Endodermal cell (in vitro differentiated cells): ENCODE measurements around the gene FBXW7. TPM values are rescaled to one million over a fixed set of nuclear protein-coding genes. Genes with fewer than 3 reads are reported as not detected.

Source experiments
- DNase-seq: peaks from one replicate; pipeline ENCODE4 v3.0.0-alpha.2; 2017
- H3K27ac ChIP-seq: 2 replicates; pipeline ENCODE4 v1.5.1; 2013; ENCODE audit warnings: mild to moderate bottlenecking, low read depth, low read length, moderate library complexity
- H3K27me3 ChIP-seq: 2 replicates; pipeline ENCODE4 v1.6.1; 2013; ENCODE audit warnings: mild to moderate bottlenecking, low read length, moderate library complexity; ENCODE audit not compliant: insufficient read depth, control insufficient read depth, poor library complexity, severe bottlenecking
- H3K36me3 ChIP-seq: 2 replicates; pipeline ENCODE4 v1.7.0; 2013; ENCODE audit warnings: mild to moderate bottlenecking, low read length, moderate library complexity; ENCODE audit not compliant: control insufficient read depth, insufficient read depth
- H3K4me1 ChIP-seq: one replicate; pipeline ENCODE4 v1.7.0; 2013; ENCODE audit warnings: low read length; ENCODE audit not compliant: control insufficient read depth, insufficient read depth
- H3K4me3 ChIP-seq: 2 replicates; pipeline ENCODE4 v1.5.1; 2013; ENCODE audit warnings: mild to moderate bottlenecking, low read length, moderate library complexity
- H3K9ac ChIP-seq: 2 replicates; pipeline ENCODE4 v1.6.1; 2013; ENCODE audit warnings: mild to moderate bottlenecking, low read length, moderate library complexity; ENCODE audit not compliant: poor library complexity, severe bottlenecking; ENCODE audit errors: extremely low read depth
- H3K9me3 ChIP-seq: 2 replicates; pipeline ENCODE4 v1.6.1; 2013; ENCODE audit warnings: mild to moderate bottlenecking, low read length, moderate library complexity; ENCODE audit not compliant: control insufficient read depth
- H3K27ac Mint-ChIP-seq: 2 replicates; pipeline ENCODE4 v1.8.0; 2020; ENCODE audit warnings: mixed read lengths
- H3K27me3 Mint-ChIP-seq: 2 replicates; pipeline ENCODE4 v1.8.0; 2021; ENCODE audit warnings: mild to moderate bottlenecking, mixed read lengths; ENCODE audit not compliant: insufficient read depth
- H3K36me3 Mint-ChIP-seq: 2 replicates; pipeline ENCODE4 v1.8.0; 2020; ENCODE audit warnings: low read depth, mixed read lengths
- H3K4me1 Mint-ChIP-seq: 2 replicates; pipeline ENCODE4 v1.8.0; 2020; ENCODE audit warnings: mixed read lengths
- H3K4me3 Mint-ChIP-seq: 2 replicates; pipeline ENCODE4 v1.8.0; 2020; ENCODE audit warnings: mild to moderate bottlenecking, moderate library complexity, mixed read lengths
- H3K9me3 Mint-ChIP-seq: 2 replicates; pipeline ENCODE4 v1.8.0; 2020; ENCODE audit warnings: mild to moderate bottlenecking, mixed read lengths
- WGBS, 2 experiments: methylation state at CpG; one replicate each; pipeline versions ENCODE4 v1.1.5 to v1.1.7; 2013; ENCODE audit warnings: missing lambda C conversion rate in 2 of 2, mixed read lengths in 1 of 2; ENCODE audit not compliant: insufficient coverage in 1 of 2, insufficient read length in 1 of 2; 5-methylcytosine and 5-hydroxymethylcytosine counted together
- total RNA-seq, 2 donors: library from RNA; stranded (reverse); fragmentation: NEBNext Ultra II Directional in 1 of 2; extraction: Animal tissue kit (Norgen Biotek cat#: 25700) in 1 of 2; gene quantifications; 2 replicates in 1 of 2; 3 replicates in 1 of 2; pipeline ENCODE4 v1.2.1, GENCODE V29; 2021
- TF ChIP-seq, protein P1 (sequence below): fragments of 200-600 bp; sonication (generic); conservative IDR thresholded peaks from 2 replicates; pipeline ENCODE4 v1.5.0; 2021; ENCODE audit warnings: antibody characterized with exemption, mild to moderate bottlenecking

Gene FBXW7
- total RNA-seq, 2 donors from 2014 or later = 34.3 to 34.4 TPM

DNA sequence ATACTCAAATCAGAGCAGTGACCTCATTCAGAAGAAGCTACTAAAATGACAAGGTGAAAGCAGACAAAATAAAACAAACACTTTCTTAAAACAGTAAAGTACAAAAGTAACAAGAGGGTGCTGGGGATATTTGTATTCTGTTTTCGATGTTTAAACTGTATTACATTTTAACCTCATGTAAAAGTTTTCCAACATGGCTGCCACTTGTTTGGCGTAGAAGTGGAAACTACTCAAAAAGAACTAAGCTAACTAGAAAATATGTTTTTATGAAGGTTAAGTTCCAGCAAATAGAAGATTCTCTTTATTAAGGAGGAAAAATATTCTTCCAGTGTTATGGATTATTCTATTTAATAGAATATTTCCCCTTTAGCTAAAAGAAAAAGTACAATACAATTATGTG, 155.0 kb downstream of the FBXW7 start:
- Histone ChIP-seq H3K9me3 (no peaks in the 10 kb centered on the region), H3K36me3 (no peaks in the 10 kb centered on the region), H3K27ac (no peak overlapping the region), H3K9ac (no peak overlapping the region), H3K27me3 (no peaks in the 10 kb centered on the region), H3K4me3 (no peak overlapping the region), H3K4me1 (no peaks in the 10 kb centered on the region)
- no peak overlapping the region for H3K4me3 Mint-ChIP-seq
- no peaks in the 10 kb centered on the region for H3K27me3 Mint-ChIP-seq
- H3K9me3 Mint-ChIP-seq = no peaks in the 10 kb centered on the region
- H3K4me1 Mint-ChIP-seq = peaks cover 6% of the 10 kb centered on the region
- 93% methylated on average over 2 of the region's 2 CpGs; no CpG with 5 or more reads in 1 of the 2 experiments for WGBS, 2 experiments
- no peaks in the 10 kb centered on the region for H3K36me3 Mint-ChIP-seq
- TF ChIP-seq, protein P1, sequence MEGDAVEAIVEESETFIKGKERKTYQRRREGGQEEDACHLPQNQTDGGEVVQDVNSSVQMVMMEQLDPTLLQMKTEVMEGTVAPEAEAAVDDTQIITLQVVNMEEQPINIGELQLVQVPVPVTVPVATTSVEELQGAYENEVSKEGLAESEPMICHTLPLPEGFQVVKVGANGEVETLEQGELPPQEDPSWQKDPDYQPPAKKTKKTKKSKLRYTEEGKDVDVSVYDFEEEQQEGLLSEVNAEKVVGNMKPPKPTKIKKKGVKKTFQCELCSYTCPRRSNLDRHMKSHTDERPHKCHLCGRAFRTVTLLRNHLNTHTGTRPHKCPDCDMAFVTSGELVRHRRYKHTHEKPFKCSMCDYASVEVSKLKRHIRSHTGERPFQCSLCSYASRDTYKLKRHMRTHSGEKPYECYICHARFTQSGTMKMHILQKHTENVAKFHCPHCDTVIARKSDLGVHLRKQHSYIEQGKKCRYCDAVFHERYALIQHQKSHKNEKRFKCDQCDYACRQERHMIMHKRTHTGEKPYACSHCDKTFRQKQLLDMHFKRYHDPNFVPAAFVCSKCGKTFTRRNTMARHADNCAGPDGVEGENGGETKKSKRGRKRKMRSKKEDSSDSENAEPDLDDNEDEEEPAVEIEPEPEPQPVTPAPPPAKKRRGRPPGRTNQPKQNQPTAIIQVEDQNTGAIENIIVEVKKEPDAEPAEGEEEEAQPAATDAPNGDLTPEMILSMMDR = no peak
- DNase-seq = no peak
- H3K27ac Mint-ChIP-seq = no peak overlapping the region

DNA sequence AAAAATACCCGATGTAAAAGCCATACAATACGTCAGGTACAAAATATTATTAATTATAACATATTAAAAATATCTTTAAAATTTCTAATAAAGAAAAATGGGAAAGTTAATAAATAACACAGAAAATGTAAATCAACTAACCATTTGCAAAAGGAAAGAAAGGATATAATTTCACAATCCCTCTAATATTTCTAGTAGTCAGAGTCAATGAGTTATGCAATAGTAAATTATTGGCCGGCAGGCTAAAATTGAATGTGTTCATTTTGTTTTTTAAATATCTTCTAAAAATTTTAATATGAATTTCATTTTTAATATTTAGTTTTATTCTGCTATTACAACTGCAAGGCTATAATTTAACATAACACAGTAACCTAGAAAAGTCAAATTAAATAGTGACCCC, 155.7 kb downstream of the FBXW7 start:
- Histone ChIP-seq H3K27me3 (no peaks in the 10 kb centered on the region), H3K4me1 (no peaks in the 10 kb centered on the region), H3K9ac (no peak overlapping the region), H3K27ac (no peak overlapping the region), H3K9me3 (no peaks in the 10 kb centered on the region), H3K36me3 (no peaks in the 10 kb centered on the region), H3K4me3 (no peak overlapping the region)
- no peak overlapping the region for H3K27ac Mint-ChIP-seq
- peaks cover 6% of the 10 kb centered on the region for H3K4me1 Mint-ChIP-seq
- H3K36me3 Mint-ChIP-seq = no peaks in the 10 kb centered on the region
- no CpG with 5 or more reads among the region's 3 CpGs for WGBS, 2 experiments
- no peaks in the 10 kb centered on the region for H3K9me3 Mint-ChIP-seq
- DNase-seq = no peak
- TF ChIP-seq, protein P1 = no peak
- no peaks in the 10 kb centered on the region for H3K27me3 Mint-ChIP-seq
- H3K4me3 Mint-ChIP-seq = no peak overlapping the region

DNA sequence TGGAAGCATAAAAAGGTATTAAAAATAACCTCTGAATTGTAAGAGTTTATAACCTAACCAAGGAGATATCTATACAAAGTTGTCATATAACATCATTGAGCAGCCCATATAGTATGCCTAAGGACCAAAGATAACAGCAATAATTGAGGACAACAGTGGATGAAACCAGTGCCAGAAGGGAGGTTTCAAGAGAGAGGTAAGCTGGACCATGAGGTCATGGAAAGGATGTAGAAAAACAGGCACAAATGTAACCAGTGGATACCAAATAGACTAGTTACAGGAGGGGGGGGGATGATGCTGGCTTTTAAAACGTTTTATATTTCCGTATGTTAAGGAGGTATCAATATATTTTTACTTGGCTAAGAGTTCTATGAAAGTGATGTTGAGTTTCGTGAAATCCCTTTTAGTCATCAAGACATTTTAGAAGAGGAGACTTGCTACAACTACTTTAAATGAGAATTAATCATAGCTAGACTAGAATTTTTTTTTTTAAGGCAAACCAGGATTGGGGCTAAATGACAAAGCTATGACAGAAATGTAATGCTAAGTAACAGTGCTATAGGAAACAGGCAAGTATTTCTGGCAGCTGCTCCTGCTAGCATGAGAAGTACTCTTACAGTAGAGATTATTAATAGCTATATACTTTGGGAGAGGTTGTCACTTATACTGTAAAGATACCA, 161.1 kb downstream of the FBXW7 start:
- Histone ChIP-seq H3K9ac (no peak overlapping the region), H3K27me3 (no peaks in the 10 kb centered on the region), H3K4me3 (no peak overlapping the region), H3K4me1 (no peaks in the 10 kb centered on the region), H3K9me3 (no peaks in the 10 kb centered on the region), H3K27ac (no peak overlapping the region), H3K36me3 (no peaks in the 10 kb centered on the region)
- Mint-ChIP-seq H3K4me3 (no peak overlapping the region), H3K27ac (no peak overlapping the region), H3K27me3 (no peaks in the 10 kb centered on the region), H3K36me3 (no peaks in the 10 kb centered on the region), H3K4me1 (no peaks in the 10 kb centered on the region), H3K9me3 (no peaks in the 10 kb centered on the region)
- TF ChIP-seq, protein P1 = no peak
- DNase-seq = no peak
- WGBS, 2 experiments = 92% methylated on average over 3 of the region's 3 CpGs; no CpG with 5 or more reads in 1 of the 2 experiments
